K562 (cell line): Measurements from ENCODE around the gene CD19. TPM values are rescaled to one million over a fixed set of nuclear protein-coding genes. Genes with fewer than 3 reads are reported as not detected.

ENCODE experiments used
- CEBPZ ChIP-seq: fragments of 150-350 bp; IDR thresholded peaks from 2 replicates; pipeline ENCODE4 v1.6.1; 2014; ENCODE audit warnings: low read depth, mild to moderate bottlenecking, low read length, borderline replicate concordance
- DMBX1 ChIP-seq: fragments of 250-450 bp; sonication (Bioruptor Pico); IDR thresholded peaks from 2 replicates; pipeline ENCODE4 v1.8.0; 2022; ENCODE audit warnings: inconsistent platforms, mild to moderate bottlenecking, moderate library complexity, borderline replicate concordance
- HNRNPUL1 ChIP-seq: fragments of 200-400 bp; formaldehyde crosslinking; IDR thresholded peaks from 2 replicates; pipeline ENCODE4 v1.6.1; 2017; ENCODE audit warnings: low read length
- MAFK ChIP-seq: IDR thresholded peaks from 2 replicates; pipeline ENCODE4 v1.6.1; 2011; ENCODE audit warnings: low read length, improper control_type of control experiment
- MYNN ChIP-seq, 2 experiments: sonication (generic); formaldehyde crosslinking in 1 of 2; IDR thresholded peaks; 2 replicates each; pipeline versions ENCODE4 v1.5.0 to v1.6.1; 2016 to 2020; ENCODE audit warnings: antibody characterized with exemption in 1 of 2, missing genetic modification reagents in 1 of 2
- PHF21A ChIP-seq: fragments of 450-650 bp; IDR thresholded peaks from 2 replicates; pipeline ENCODE4 v1.6.1; 2017; ENCODE audit warnings: low read depth, borderline replicate concordance
- POLR2AphosphoS5 ChIP-seq: IDR thresholded peaks from 2 replicates; pipeline ENCODE4 v1.6.1; 2011; ENCODE audit warnings: mild to moderate bottlenecking, low read depth, low read length, moderate library complexity; ENCODE audit not compliant: control insufficient read depth, insufficient read depth
- RAD51 ChIP-seq: fragments of 450-650 bp; IDR thresholded peaks from 2 replicates; pipeline ENCODE4 v1.7.1; 2016; ENCODE audit warnings: low read depth, mild to moderate bottlenecking, borderline replicate concordance
- RBM14 ChIP-seq: fragments of 200-400 bp; formaldehyde crosslinking; IDR thresholded peaks from 2 replicates; pipeline ENCODE4 v1.6.1; 2018; ENCODE audit warnings: low read depth, mild to moderate bottlenecking, low read length, moderate library complexity, borderline replicate concordance; ENCODE audit not compliant: insufficient read depth
- SMAD2 ChIP-seq: fragments of 150-350 bp; IDR thresholded peaks from 2 replicates; pipeline ENCODE4 v1.6.1; 2014; ENCODE audit warnings: low read depth, mild to moderate bottlenecking, low read length
- TOE1 ChIP-seq, 2 experiments: fragments of 450-650 bp in 1 of 2; sonication (generic) in 1 of 2; formaldehyde crosslinking in 1 of 2; IDR thresholded peaks; 2 replicates each; pipeline versions ENCODE4 v1.7.1 to v1.8.0; 2016 to 2022; ENCODE audit warnings: borderline replicate concordance in 2 of 2, mild to moderate bottlenecking in 2 of 2, antibody characterized with exemption in 1 of 2, inconsistent platforms in 1 of 2, low read depth in 1 of 2, missing genetic modification reagents in 1 of 2, moderate library complexity in 1 of 2
- ZFP1 ChIP-seq: fragments of 450-650 bp; formaldehyde crosslinking; IDR thresholded peaks from 2 replicates; pipeline ENCODE4 v1.4.0; 2020; ENCODE audit warnings: mild to moderate bottlenecking, mixed read lengths
- ZKSCAN3 ChIP-seq: fragments of 250-450 bp; sonication (Bioruptor Pico); IDR thresholded peaks from 2 replicates; pipeline ENCODE4 v1.4.0; 2020
- ZNF134 ChIP-seq: fragments of 250-450 bp; sonication (Bioruptor Pico); conservative IDR thresholded peaks from 2 replicates; pipeline ENCODE4 v1.4.0; 2020
- ZNF280B ChIP-seq: fragments of 250-450 bp; sonication (Bioruptor Pico); IDR thresholded peaks from 2 replicates; pipeline ENCODE4 v1.5.1; 2021; ENCODE audit warnings: mild to moderate bottlenecking
- ZNF512 ChIP-seq: IDR thresholded peaks from 2 replicates; pipeline ENCODE4 v1.6.1; 2016; ENCODE audit warnings: missing genetic modification characterization, missing compliant biosample characterization
- ZNF561 ChIP-seq: fragments of 450-650 bp; formaldehyde crosslinking; conservative IDR thresholded peaks from 2 replicates; pipeline ENCODE4 v1.4.0; 2020; ENCODE audit warnings: mild to moderate bottlenecking, moderate library complexity
- polyA plus RNA-seq, 8 experiments: library from polyadenylated mRNA; depleted of rRNA in 4 of 8; stranded (reverse) in 5 of 8; unstranded in 3 of 8; fragments of >200 nt; fragmentation: Nextera tagmentation in 2 of 8; fragmentation: Illumina TruSeq in 1 of 8; extraction: Ambion mirVana in 2 of 8; extraction: Trizol in 1 of 8; gene quantifications; 2 replicates each; pipeline versions ENCODE4 v1.2.1 to v1.2.3, GENCODE V29; 2011 to 2014; ENCODE audit warnings: inconsistent platforms in 1 of 8, missing spikeins in 1 of 8
- total RNA-seq, 7 experiments: library from RNA; depleted of rRNA in 6 of 7; stranded (reverse); fragments of >200 nt in 6 of 7; fragmentation: Illumina TruSeq in 2 of 7; extraction: Trizol in 2 of 7; gene quantifications; 2 replicates each; pipeline versions ENCODE4 v1.2.1 to v1.2.3, GENCODE V29; 2011 to 2021; ENCODE audit warnings: low replicate concordance in 1 of 7
- TF ChIP-seq, protein P1 (sequence below): sonication (generic); formaldehyde crosslinking; IDR thresholded peaks from 2 replicates; pipeline ENCODE4 v1.8.0; 2022; ENCODE audit warnings: mild to moderate bottlenecking, missing genetic modification reagents

The CD19 gene
- total and polyA plus RNA-seq, 9 of the 15 experiments (the other 6 are each of a cell fraction or from before 2014, with no cell fraction given) = 0.27 to 3.7 (median 2.0) TPM; not detected in 1

- no peak for TF ChIP-seq ZNF512 (tag)
- TF ChIP-seq ZNF561 = no peak
- no peak for TF ChIP-seq ZNF280B (CRISPR knock-in tag)
- TF ChIP-seq SMAD2 = no peak
- no peak for TF ChIP-seq CEBPZ
- TF ChIP-seq PHF21A = peak; percentile 97
- no peak for TF ChIP-seq ZNF134 (CRISPR knock-in tag)
- no peak for TF ChIP-seq ZKSCAN3 (CRISPR knock-in tag)
- no peak for TF ChIP-seq HNRNPUL1
- no peak for TF ChIP-seq MYNN (IDR thresholded peaks at IDR 0.05)
- TF ChIP-seq MYNN (CRISPR knock-in tag; IDR thresholded peaks at IDR 0.05) = no peak
- TF ChIP-seq, protein P1, sequence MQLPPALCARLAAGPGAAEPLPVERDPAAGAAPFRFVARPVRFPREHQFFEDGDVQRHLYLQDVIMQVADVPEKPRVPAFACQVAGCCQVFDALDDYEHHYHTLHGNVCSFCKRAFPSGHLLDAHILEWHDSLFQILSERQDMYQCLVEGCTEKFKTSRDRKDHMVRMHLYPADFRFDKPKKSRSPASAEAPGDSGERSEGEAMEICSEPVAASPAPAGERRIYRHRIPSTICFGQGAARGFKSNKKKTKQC (CRISPR knock-in tag) = no peak; the same call in 1 of the 2 replicates
- peak; percentile 75; the same call in 1 of the 2 replicates for TF ChIP-seq POLR2AphosphoS5
- TF ChIP-seq RBM14 = no peak
- peak; percentile 26; the same call in 1 of the 2 replicates for TF ChIP-seq RAD51
- peak; percentile 74 for TF ChIP-seq TOE1 (IDR thresholded peaks at IDR 0.05; ENCODE audit: borderline replicate concordance)
- no peak for TF ChIP-seq TOE1 (CRISPR knock-in tag; IDR thresholded peaks at IDR 0.05; ENCODE audit: borderline replicate concordance, low read depth)
- TF ChIP-seq MAFK = no peak
- TF ChIP-seq ZFP1 (CRISPR knock-in tag) = peak; percentile 61; the same call in 1 of the 2 replicates
- no peak for TF ChIP-seq DMBX1
Observed at GRCh38 chr16:28925386-28926228, 6.2 kb upstream of the CD19 start (continued).
